ENCODE data around the gene PTPRT.
"Not testable (repeated sequence)": the region's sequence is repeated elsewhere in the genome, so short reads cannot be mapped to it uniquely, and the experiment has no call there.

PTPRT gene

GRCh38 chr20:42963796-42964195 is 225.9 kb downstream of the PTPRT start:
- no peak for DNase-seq

GRCh38 chr20:42961771-42962170 is 227.9 kb downstream of the PTPRT start:
- DNase-seq = no peak

- DNase-seq = no peak
Measured at GRCh38 chr20:42959996-42960395, 229.7 kb downstream of the PTPRT start.

- DNase-seq = no peak
Measured at GRCh38 chr20:42958367-42959069, 231.2 kb downstream of the PTPRT start.

GRCh38 chr20:42957704-42958095 is 232.0 kb downstream of the PTPRT start:
- DNase-seq = no peak

GRCh38 chr20:42957018-42957703 is 232.5 kb downstream of the PTPRT start:
- DNase-seq = no peak

GRCh38 chr20:42955713-42956112 is 234.0 kb downstream of the PTPRT start:
- no peak for DNase-seq

- no peak for DNase-seq
Measured at GRCh38 chr20:42954951-42955350, 234.8 kb downstream of the PTPRT start.

GRCh38 chr20:42949950-42950349 is 239.8 kb downstream of the PTPRT start:
- DNase-seq = no peak

GRCh38 chr20:42945234-42945994 is 244.3 kb downstream of the PTPRT start:
- DNase-seq = no peak

- no peak for DNase-seq
Measured at GRCh38 chr20:42941629-42942028, 248.1 kb downstream of the PTPRT start.

GRCh38 chr20:42938441-42939205 is 251.1 kb downstream of the PTPRT start:
- DNase-seq = no peak

- no peak for DNase-seq
Measured at GRCh38 chr20:42936482-42936881, 253.2 kb downstream of the PTPRT start.

- no peak for DNase-seq
Measured at GRCh38 chr20:42924215-42924614, 265.5 kb downstream of the PTPRT start.

- no peak for DNase-seq
Measured at GRCh38 chr20:42923348-42923918, 266.3 kb downstream of the PTPRT start.

- no peak for DNase-seq
Measured at GRCh38 chr20:42920776-42921175, 268.9 kb downstream of the PTPRT start.

- no peak for DNase-seq
Measured at GRCh38 chr20:42919316-42919715, 270.4 kb downstream of the PTPRT start.

- DNase-seq = no peak
Measured at GRCh38 chr20:42915081-42915480, 274.6 kb downstream of the PTPRT start.

GRCh38 chr20:42914302-42914701 is 275.4 kb downstream of the PTPRT start:
- no peak for DNase-seq

GRCh38 chr20:42910808-42911207 is 278.9 kb downstream of the PTPRT start:
- DNase-seq = not testable (repeated sequence)

- DNase-seq = no peak
Measured at GRCh38 chr20:42907730-42908129, 282.0 kb downstream of the PTPRT start.

GRCh38 chr20:42906120-42906519 is 283.6 kb downstream of the PTPRT start:
- no peak for DNase-seq

GRCh38 chr20:42902509-42902908 is 287.2 kb downstream of the PTPRT start:
- no peak for DNase-seq
